ENCODE measurements around the gene ADAMTSL1. TPM values are rescaled to one million over a fixed set of nuclear protein-coding genes. Genes with fewer than 3 reads are reported as not detected.

The ADAMTSL1 gene
- polyA plus RNA-seq, 2 of the 4 experiments (the other 2 are of a cell fraction), result 0.03 TPM; not detected in 1

DNA sequence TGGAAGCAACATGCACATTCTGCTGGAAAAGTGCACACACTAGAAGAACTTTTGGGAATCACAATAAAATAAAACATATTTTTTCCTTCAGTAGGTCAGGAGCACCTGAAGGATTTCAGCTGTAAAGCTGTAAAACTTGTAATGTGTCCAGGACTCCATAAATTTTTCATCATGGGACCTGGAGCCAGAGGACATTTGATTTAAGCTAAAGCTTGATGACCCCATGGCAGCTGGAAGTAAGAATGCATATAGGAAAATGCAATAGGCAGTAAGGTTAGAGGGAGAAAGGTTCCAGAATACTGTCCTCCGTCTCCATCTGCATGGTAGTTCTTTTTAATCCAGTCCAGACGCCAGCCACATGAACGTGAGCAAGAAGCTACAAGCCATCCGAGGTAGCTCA is 166.0 kb downstream of the ADAMTSL1 start:
- no peaks in the 10 kb centered on the region for H3K9me3 ChIP-seq
- no peak overlapping the region for H3K4me3 ChIP-seq
- no peak for ATAC-seq
- ChIA-PET POLR2A (no interaction called here), CTCF (interaction anchor here (0.9 to 1.4 kb wide), 3 partner anchors 44 to 385 kb away, joined by 3 to 4 read pairs (median 3); no protein-coding TSS in a partner anchor)
- TF ChIP-seq HOXA7 (CRISPR knock-in tag; IDR thresholded peaks at IDR 0.05), result no peak
- no peak for TF ChIP-seq FOSL2 (IDR thresholded peaks at IDR 0.05)
- no peak for TF ChIP-seq FOSL2 (CRISPR knock-in tag; IDR thresholded peaks at IDR 0.05)
- TF ChIP-seq KDM1A (IDR thresholded peaks at IDR 0.05; ENCODE audit: low read depth), result no peak
- TF ChIP-seq POLR2A (IDR thresholded peaks at IDR 0.05; ENCODE audit: low read length), result no peak
- TF ChIP-seq RFX5 (IDR thresholded peaks at IDR 0.05), result no peak
- no peak for TF ChIP-seq HOXB13 (CRISPR knock-in tag; IDR thresholded peaks at IDR 0.05; ENCODE audit: low read depth)
- TF ChIP-seq FOXS1 (CRISPR knock-in tag; IDR thresholded peaks at IDR 0.05), result no peak
- no peak for TF ChIP-seq CHD2 (IDR thresholded peaks at IDR 0.05; ENCODE audit: low read length, partially characterized antibody)
- no peak for TF ChIP-seq NFE2L2 (conservative IDR thresholded peaks at IDR 0.05; ENCODE audit: low read length)
- TF ChIP-seq NR3C1 (IDR thresholded peaks at IDR 0.05), result no peak
- TF ChIP-seq MYC (IDR thresholded peaks at IDR 0.05; ENCODE audit: borderline replicate concordance, low read length), result no peak
- TF ChIP-seq, protein P1, sequence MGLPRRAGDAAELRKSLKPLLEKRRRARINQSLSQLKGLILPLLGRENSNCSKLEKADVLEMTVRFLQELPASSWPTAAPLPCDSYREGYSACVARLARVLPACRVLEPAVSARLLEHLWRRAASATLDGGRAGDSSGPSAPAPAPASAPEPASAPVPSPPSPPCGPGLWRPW (IDR thresholded peaks at IDR 0.05), result no peak
- TF ChIP-seq ZFP36 (IDR thresholded peaks at IDR 0.05; ENCODE audit: borderline replicate concordance, partially characterized antibody), result no peak
- no peak for TF ChIP-seq PHF8 (IDR thresholded peaks at IDR 0.05; ENCODE audit: borderline replicate concordance, low read depth)
- no peak for TF ChIP-seq ESRRA (IDR thresholded peaks at IDR 0.05; ENCODE audit: borderline replicate concordance, low read length)
- TF ChIP-seq BHLHE40 (IDR thresholded peaks at IDR 0.05; ENCODE audit: low read depth, low read length), result no peak
- TF ChIP-seq, protein P2, sequence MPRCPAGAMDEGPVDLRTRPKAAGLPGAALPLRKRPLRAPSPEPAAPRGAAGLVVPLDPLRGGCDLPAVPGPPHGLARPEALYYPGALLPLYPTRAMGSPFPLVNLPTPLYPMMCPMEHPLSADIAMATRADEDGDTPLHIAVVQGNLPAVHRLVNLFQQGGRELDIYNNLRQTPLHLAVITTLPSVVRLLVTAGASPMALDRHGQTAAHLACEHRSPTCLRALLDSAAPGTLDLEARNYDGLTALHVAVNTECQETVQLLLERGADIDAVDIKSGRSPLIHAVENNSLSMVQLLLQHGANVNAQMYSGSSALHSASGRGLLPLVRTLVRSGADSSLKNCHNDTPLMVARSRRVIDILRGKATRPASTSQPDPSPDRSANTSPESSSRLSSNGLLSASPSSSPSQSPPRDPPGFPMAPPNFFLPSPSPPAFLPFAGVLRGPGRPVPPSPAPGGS (IDR thresholded peaks at IDR 0.05), result no peak
- TF ChIP-seq, protein P3, sequence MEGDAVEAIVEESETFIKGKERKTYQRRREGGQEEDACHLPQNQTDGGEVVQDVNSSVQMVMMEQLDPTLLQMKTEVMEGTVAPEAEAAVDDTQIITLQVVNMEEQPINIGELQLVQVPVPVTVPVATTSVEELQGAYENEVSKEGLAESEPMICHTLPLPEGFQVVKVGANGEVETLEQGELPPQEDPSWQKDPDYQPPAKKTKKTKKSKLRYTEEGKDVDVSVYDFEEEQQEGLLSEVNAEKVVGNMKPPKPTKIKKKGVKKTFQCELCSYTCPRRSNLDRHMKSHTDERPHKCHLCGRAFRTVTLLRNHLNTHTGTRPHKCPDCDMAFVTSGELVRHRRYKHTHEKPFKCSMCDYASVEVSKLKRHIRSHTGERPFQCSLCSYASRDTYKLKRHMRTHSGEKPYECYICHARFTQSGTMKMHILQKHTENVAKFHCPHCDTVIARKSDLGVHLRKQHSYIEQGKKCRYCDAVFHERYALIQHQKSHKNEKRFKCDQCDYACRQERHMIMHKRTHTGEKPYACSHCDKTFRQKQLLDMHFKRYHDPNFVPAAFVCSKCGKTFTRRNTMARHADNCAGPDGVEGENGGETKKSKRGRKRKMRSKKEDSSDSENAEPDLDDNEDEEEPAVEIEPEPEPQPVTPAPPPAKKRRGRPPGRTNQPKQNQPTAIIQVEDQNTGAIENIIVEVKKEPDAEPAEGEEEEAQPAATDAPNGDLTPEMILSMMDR (IDR thresholded peaks at IDR 0.05), result no peak
- no peak for DNase-seq (ENCODE audit: low read depth in 1 of 2, low spot score in 1 of 2)
- no peak overlapping the region for H3K27ac ChIP-seq
- no peak for FAIRE-seq
- no peak overlapping the region for H3K4me2 ChIP-seq
- no peaks in the 10 kb centered on the region for H3K4me1 ChIP-seq
- 4% methylated on average over 4 of the region's 4 CpGs for WGBS (ENCODE audit: missing lambda C conversion rate)

DNA sequence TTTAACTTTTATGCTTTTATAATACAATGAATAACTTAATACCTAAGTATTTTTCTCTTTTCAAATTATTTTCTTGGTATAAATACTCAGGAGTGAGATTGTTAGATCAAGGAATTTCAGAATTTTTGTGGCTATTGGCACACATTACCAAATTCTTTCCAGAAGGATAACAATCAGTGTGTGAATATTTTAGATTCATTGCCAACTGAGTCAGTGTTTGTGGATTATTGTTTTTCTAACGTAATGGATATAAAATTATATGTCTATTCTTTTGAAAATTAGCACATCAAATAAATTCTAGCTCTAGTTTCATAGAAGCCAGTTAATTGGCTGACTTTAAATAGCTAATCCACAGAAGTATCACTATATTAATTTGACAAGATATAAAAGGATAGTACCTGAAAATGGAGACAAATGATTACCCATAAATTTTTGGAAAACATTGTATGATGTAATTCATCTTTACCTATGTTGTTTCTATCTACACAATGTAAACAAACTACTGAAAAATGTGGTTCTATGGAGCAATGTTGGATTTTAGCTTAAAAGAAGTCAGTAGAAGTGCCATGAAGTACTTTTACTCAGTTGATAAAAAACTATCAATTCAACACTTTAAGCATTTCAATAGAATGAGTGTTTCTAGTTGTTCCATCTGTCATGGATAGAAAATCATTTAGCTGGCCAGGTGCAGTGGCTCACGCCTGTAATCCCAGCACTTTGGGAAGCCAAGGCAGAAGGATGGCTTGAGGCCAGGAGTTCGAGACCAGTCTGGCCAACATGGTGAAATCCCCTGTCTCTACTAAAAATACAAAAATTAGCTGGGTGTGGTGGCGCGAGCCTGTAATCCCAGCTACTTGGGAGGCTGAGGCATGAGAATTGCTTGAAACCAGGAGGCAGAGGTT is 185.1 kb downstream of the ADAMTSL1 start:
- DNase-seq (ENCODE audit: low read depth in 1 of 2, low spot score in 1 of 2) (no peak), FAIRE-seq (no peak), ATAC-seq (no peak)
- Histone ChIP-seq H3K4me2 (no peak overlapping the region), H3K9me3 (no peaks in the 10 kb centered on the region), H3K4me1 (no peaks in the 10 kb centered on the region), H3K27ac (no peak overlapping the region), H3K4me3 (no peak overlapping the region)
- ChIA-PET CTCF (no interaction called here), POLR2A (no interaction called here)
- TF ChIP-seq CBX2 (IDR thresholded peaks at IDR 0.05; ENCODE audit: borderline replicate concordance, low read depth) (no peak), GATA3 (IDR thresholded peaks at IDR 0.05; ENCODE audit: borderline replicate concordance) (no peak), MAZ (IDR thresholded peaks at IDR 0.05; ENCODE audit: borderline replicate concordance, low read depth, low read length) (no peak), RCOR1 (IDR thresholded peaks at IDR 0.05; ENCODE audit: low read depth, low read length) (no peak), JUN (IDR thresholded peaks at IDR 0.05) (no peak), HOXB5 (CRISPR knock-in tag; IDR thresholded peaks at IDR 0.05) (no peak)
- 34% methylated on average over 5 of the region's 5 CpGs for WGBS (ENCODE audit: missing lambda C conversion rate)
